HEK293T (cell line): ENCODE data around the gene PRICKLE3.

Experiments
- ARNT ChIP-seq: fragments of 450-650 bp; IDR thresholded peaks from 2 replicates; pipeline ENCODE4 v1.6.1; 2017; ENCODE audit warnings: mild to moderate bottlenecking
- BHLHE40 ChIP-seq: fragments of 450-650 bp; IDR thresholded peaks from 2 replicates; pipeline ENCODE4 v1.6.1; 2016; ENCODE audit warnings: mild to moderate bottlenecking, moderate library complexity, borderline replicate concordance
- ELF4 ChIP-seq: fragments of 450-650 bp; IDR thresholded peaks from 2 replicates; pipeline ENCODE4 v1.6.1; 2017; ENCODE audit warnings: antibody characterized with exemption
- FOXA1 ChIP-seq: fragments of 450-650 bp; IDR thresholded peaks from 2 replicates; pipeline ENCODE4 v1.6.1; 2016; ENCODE audit warnings: mild to moderate bottlenecking
- FOXK2 ChIP-seq: fragments of 450-650 bp; IDR thresholded peaks from 2 replicates; pipeline ENCODE4 v1.6.1; 2016; ENCODE audit warnings: mild to moderate bottlenecking
- FOXM1 ChIP-seq: fragments of 450-650 bp; IDR thresholded peaks from 2 replicates; pipeline ENCODE4 v1.6.1; 2017; ENCODE audit warnings: mild to moderate bottlenecking, borderline replicate concordance
- L3MBTL2 ChIP-seq: fragments of 450-650 bp; conservative IDR thresholded peaks from 2 replicates; pipeline ENCODE4 v1.6.1; 2016; ENCODE audit warnings: mild to moderate bottlenecking
- PKNOX1 ChIP-seq: fragments of 450-650 bp; IDR thresholded peaks from 2 replicates; pipeline ENCODE4 v1.6.1; 2016
- SP1 ChIP-seq: fragments of 450-650 bp; IDR thresholded peaks from 2 replicates; pipeline ENCODE4 v1.6.1; 2017
- SUZ12 ChIP-seq: fragments of 450-650 bp; IDR thresholded peaks from 2 replicates; pipeline ENCODE4 v1.6.1; 2016; ENCODE audit warnings: mild to moderate bottlenecking
- TARDBP ChIP-seq: fragments of 450-650 bp; IDR thresholded peaks from 2 replicates; pipeline ENCODE4 v1.6.1; 2016
- ZNF384 ChIP-seq: fragments of 450-650 bp; IDR thresholded peaks from 2 replicates; pipeline ENCODE4 v1.6.1; 2016

GRCh38 chrX:49233887-49234555 lies 47.8 kb upstream of the PRICKLE3 start:
- TF ChIP-seq FOXK2 (no peak), SP1 (no peak), ELF4 (no peak), L3MBTL2 (no peak), ZNF384 (no peak), BHLHE40 (no peak), FOXM1 (no peak), SUZ12 (no peak), ARNT (no peak), PKNOX1 (no peak), TARDBP (no peak), FOXA1 (no peak)
